GM23248 (cell line): ENCODE results near the gene TOX2. TPM values are rescaled to one million over a fixed set of nuclear protein-coding genes. Genes with fewer than 3 reads are reported as not detected.

Experiments used
- DNase-seq: peaks from one replicate; pipeline ENCODE4 v3.0.0-alpha.2; 2015
- H2AFZ ChIP-seq: fragments of 200-600 bp; sonication (generic); 2 replicates; pipeline ENCODE4 v1.6.1; 2016; ENCODE audit warnings: antibody characterized with exemption
- H3F3A ChIP-seq: fragments of 200-600 bp; sonication (generic); 2 replicates; pipeline ENCODE4 v1.6.1; 2016; ENCODE audit warnings: mild to moderate bottlenecking, antibody characterized with exemption, mixed run types; ENCODE audit not compliant: insufficient read depth
- H3K27ac ChIP-seq: fragments of 200-600 bp; sonication (generic); 2 replicates; pipeline ENCODE4 v1.5.1; 2016; ENCODE audit warnings: mild to moderate bottlenecking
- H3K27me3 ChIP-seq: fragments of 200-600 bp; sonication (generic); replicated peaks from 2 replicates; pipeline ENCODE4 v1.6.1; 2016; ENCODE audit warnings: mild to moderate bottlenecking; ENCODE audit not compliant: insufficient read depth
- H3K36me3 ChIP-seq: fragments of 200-600 bp; sonication (generic); 2 replicates; pipeline ENCODE4 v1.6.1; 2016; ENCODE audit warnings: low read depth, mild to moderate bottlenecking
- H3K4me1 ChIP-seq: fragments of 200-600 bp; sonication (generic); 2 replicates; pipeline ENCODE4 v1.6.1; 2016; ENCODE audit warnings: mild to moderate bottlenecking; ENCODE audit not compliant: insufficient read depth
- H3K4me2 ChIP-seq: fragments of 200-600 bp; sonication (generic); one replicate; pipeline ENCODE4 v1.6.1; 2016; ENCODE audit warnings: mild to moderate bottlenecking; ENCODE audit not compliant: unreplicated experiment
- H3K4me3 ChIP-seq: fragments of 200-600 bp; sonication (generic); 2 replicates; pipeline ENCODE4 v1.5.1; 2016; ENCODE audit warnings: mild to moderate bottlenecking
- H3K79me2 ChIP-seq: fragments of 200-600 bp; sonication (generic); 2 replicates; pipeline ENCODE4 v1.6.1; 2016; ENCODE audit warnings: mild to moderate bottlenecking; ENCODE audit not compliant: insufficient read depth
- H3K9ac ChIP-seq: fragments of 200-600 bp; sonication (generic); 2 replicates; pipeline ENCODE4 v1.6.1; 2016; ENCODE audit warnings: mild to moderate bottlenecking
- H3K9me2 ChIP-seq: fragments of 200-600 bp; sonication (generic); 2 replicates; pipeline ENCODE4 v1.6.1; 2016; ENCODE audit warnings: mixed run types, mild to moderate bottlenecking, moderate library complexity; ENCODE audit not compliant: insufficient read depth
- H3K9me3 ChIP-seq: fragments of 200-600 bp; sonication (generic); one replicate; pipeline ENCODE4 v1.6.1; 2017; ENCODE audit warnings: low read depth
- H4K20me1 ChIP-seq: fragments of 200-600 bp; sonication (generic); 2 replicates; pipeline ENCODE4 v1.6.0; 2016; ENCODE audit not compliant: insufficient read depth
- EZH2 ChIP-seq: fragments of 200-600 bp; sonication (generic); IDR thresholded peaks from 2 replicates; pipeline ENCODE4 v1.6.1; 2018; ENCODE audit warnings: antibody characterized with exemption, mild to moderate bottlenecking; ENCODE audit not compliant: insufficient read depth, poor library complexity, severe bottlenecking
- EZH2phosphoT487 ChIP-seq: fragments of 200-600 bp; sonication (generic); IDR thresholded peaks from 2 replicates; pipeline ENCODE4 v1.6.1; 2018; ENCODE audit warnings: antibody characterized with exemption, moderate library complexity, mild to moderate bottlenecking, low read depth; ENCODE audit not compliant: insufficient read depth
- WGBS, 2 experiments: methylation state at CpG; one replicate each; pipeline ENCODE4 v1.1.6; 2015 to 2017; ENCODE audit warnings: low lambda C conversion rate in 2 of 2, low coverage in 1 of 2; ENCODE audit errors: missing lambda C conversion rate in 2 of 2; 5-methylcytosine and 5-hydroxymethylcytosine counted together
- in situ Hi-C: fragments of 300-500 bp; cut with MboI; formaldehyde crosslinking; loops from 2 replicates; pipeline ENCODE4 v1.15.0; 2020
- polyA plus RNA-seq: library from polyadenylated mRNA; unstranded; fragments of >200 nt; fragmentation: Nextera tagmentation; extraction: Ambion mirVana; gene quantifications from 2 replicates; pipeline ENCODE4 v1.2.1, GENCODE V29; 2016
- total RNA-seq: library from RNA; depleted of rRNA; stranded (reverse); fragments of >200 nt; shearing (Covaris generic); gene quantifications from 2 replicates; pipeline ENCODE4 v1.2.3, GENCODE V29; 2014

The TOX2 gene
- total and polyA plus RNA-seq, 2 experiments from 2014 or later = 0.97 to 15.9 TPM

- Histone ChIP-seq H3F3A (no peaks in the 10 kb centered on the region), H3K4me1 (peaks cover 7% of the 10 kb centered on the region), H3K79me2 (no peaks in the 10 kb centered on the region), H3K9ac (no peak overlapping the region), H3K4me3 (no peak overlapping the region), H3K36me3 (no peaks in the 10 kb centered on the region), H4K20me1 (no peaks in the 10 kb centered on the region), H3K27ac (no peak overlapping the region), H3K27me3 (no peaks in the 10 kb centered on the region), H3K9me2 (no peaks in the 10 kb centered on the region), H2AFZ (no peak overlapping the region), H3K4me2 (no peak overlapping the region), H3K9me3 (no peaks in the 10 kb centered on the region)
- WGBS, 2 experiments = 57 to 78% methylated on average over 1 to 2 of the region's 2 CpGs
- TF ChIP-seq EZH2 = no peak
- no peak for TF ChIP-seq EZH2phosphoT487
- in situ Hi-C loops = no loop called here
- no peak for DNase-seq
Observed at GRCh38 chr20:43982016-43982415, 67.4 kb downstream of the TOX2 start.

- H3K36me3 ChIP-seq = no peaks in the 10 kb centered on the region
- no peak overlapping the region for H3K9ac ChIP-seq
- no peaks in the 10 kb centered on the region for H4K20me1 ChIP-seq
- no peak overlapping the region for H3K4me3 ChIP-seq
- in situ Hi-C loops = no loop called here
- H3K4me2 ChIP-seq = no peak overlapping the region
- H3K27me3 ChIP-seq = no peaks in the 10 kb centered on the region
- H2AFZ ChIP-seq = no peak overlapping the region
- H3K4me1 ChIP-seq = peaks cover 7% of the 10 kb centered on the region
- no peaks in the 10 kb centered on the region for H3K79me2 ChIP-seq
- no peaks in the 10 kb centered on the region for H3K9me2 ChIP-seq
- 77 to 95% methylated on average over 5 of the region's 5 CpGs for WGBS, 2 experiments
- no peak for TF ChIP-seq EZH2
- TF ChIP-seq EZH2phosphoT487 = no peak
- H3K27ac ChIP-seq = no peak overlapping the region
- H3F3A ChIP-seq = no peaks in the 10 kb centered on the region
- DNase-seq = no peak
- H3K9me3 ChIP-seq = no peaks in the 10 kb centered on the region
Observed at GRCh38 chr20:43982886-43983285, 68.2 kb downstream of the TOX2 start.

GRCh38 chr20:43983359-43983758 is 68.7 kb downstream of the TOX2 start:
- H3K4me2 ChIP-seq = no peak overlapping the region
- in situ Hi-C loops = no loop called here
- H2AFZ ChIP-seq = no peak overlapping the region
- H3K4me1 ChIP-seq = peaks cover 7% of the 10 kb centered on the region
- 96 to 99% methylated on average over 5 of the region's 5 CpGs for WGBS, 2 experiments
- no peak overlapping the region for H3K4me3 ChIP-seq
- H3K36me3 ChIP-seq = no peaks in the 10 kb centered on the region
- no peak for TF ChIP-seq EZH2phosphoT487
- TF ChIP-seq EZH2 = no peak
- H3K9me3 ChIP-seq = no peaks in the 10 kb centered on the region
- H3K79me2 ChIP-seq = no peaks in the 10 kb centered on the region
- H3K27ac ChIP-seq = no peak overlapping the region
- no peak overlapping the region for H3K9ac ChIP-seq
- H3F3A ChIP-seq = no peaks in the 10 kb centered on the region
- DNase-seq = no peak
- H3K9me2 ChIP-seq = no peaks in the 10 kb centered on the region
- H4K20me1 ChIP-seq = no peaks in the 10 kb centered on the region
- no peaks in the 10 kb centered on the region for H3K27me3 ChIP-seq

- no peak for DNase-seq
- in situ Hi-C loops = no loop called here
Observed at GRCh38 chr20:43983904-43984361, 69.3 kb downstream of the TOX2 start.

GRCh38 chr20:43984587-43984986 is 69.9 kb downstream of the TOX2 start:
- 53 to 67% methylated on average over 4 of the region's 4 CpGs for WGBS, 2 experiments
- no peak for TF ChIP-seq EZH2phosphoT487
- no peak for TF ChIP-seq EZH2

More at GRCh38 chr20:43983904-43984361, 69.3 kb downstream of the TOX2 start:
- no peak overlapping the region for H3K9ac ChIP-seq
- no peaks in the 10 kb centered on the region for H3K79me2 ChIP-seq
- H3K4me2 ChIP-seq = no peak overlapping the region
- peaks cover 7% of the 10 kb centered on the region for H3K4me1 ChIP-seq
- no peaks in the 10 kb centered on the region for H3F3A ChIP-seq
- no peak overlapping the region for H3K4me3 ChIP-seq
- TF ChIP-seq EZH2 (no peak), EZH2phosphoT487 (no peak)
- no peaks in the 10 kb centered on the region for H3K9me2 ChIP-seq
- no peaks in the 10 kb centered on the region for H3K27me3 ChIP-seq
- no peaks in the 10 kb centered on the region for H4K20me1 ChIP-seq
- H3K27ac ChIP-seq = no peak overlapping the region
- H3K36me3 ChIP-seq = no peaks in the 10 kb centered on the region
- 92 to 93% methylated on average over 6 of the region's 6 CpGs for WGBS, 2 experiments
- no peaks in the 10 kb centered on the region for H3K9me3 ChIP-seq
- no peak overlapping the region for H2AFZ ChIP-seq

More at GRCh38 chr20:43984587-43984986, 69.9 kb downstream of the TOX2 start:
- no peak overlapping the region for H3K27ac ChIP-seq
- no peaks in the 10 kb centered on the region for H3K27me3 ChIP-seq
- no peak overlapping the region for H2AFZ ChIP-seq
- no peak overlapping the region for H3K9ac ChIP-seq
- no peaks in the 10 kb centered on the region for H3K9me3 ChIP-seq
- H3K79me2 ChIP-seq = no peaks in the 10 kb centered on the region
- H4K20me1 ChIP-seq = no peaks in the 10 kb centered on the region
- H3K36me3 ChIP-seq = no peaks in the 10 kb centered on the region
- H3F3A ChIP-seq = no peaks in the 10 kb centered on the region
- H3K4me1 ChIP-seq = peaks cover 7% of the 10 kb centered on the region
- H3K4me3 ChIP-seq = no peak overlapping the region
- in situ Hi-C loops = no loop called here
- DNase-seq = no peak
- no peaks in the 10 kb centered on the region for H3K9me2 ChIP-seq
- no peak overlapping the region for H3K4me2 ChIP-seq
